Caco-2 (cell line): Measurements from ENCODE around the gene FCN2. TPM values are rescaled to one million over a fixed set of nuclear protein-coding genes. Genes with fewer than 3 reads are reported as not detected.

Experiments
- BruUV-seq: library from RNA; stranded (reverse); fragments of 400-500 nt; replicated peaks from 2 replicates; lab custom pipeline; 2021; lab: Mats Ljungman, UMichigan
- CTCF ChIA-PET: fragments of 300-600 bp; sonication (Branson Sonifier 250); formaldehyde crosslinking; loops from one replicate; lab custom pipeline; 2022; ENCODE audit warnings: antibody characterized with exemption; lab: Charles Lee
- POLR2A ChIA-PET: fragments of 300-600 bp; sonication (Branson Sonifier 250); formaldehyde crosslinking; loops from one replicate; lab custom pipeline; 2022; ENCODE audit warnings: antibody characterized with exemption; lab: Charles Lee
- DNase-seq, 2 experiments: peaks; one replicate each; pipeline versions ENCODE4 v3.0.0 to v3.0.0-alpha.2; 2020 to 2022
- H3K27me3 ChIP-seq: replicated peaks from 2 replicates; pipeline ENCODE4 v1.6.0; 2011; ENCODE audit warnings: low read length; ENCODE audit not compliant: control insufficient read depth, insufficient read depth
- H3K36me3 ChIP-seq: 2 replicates; pipeline ENCODE4 v1.5.1; 2011; ENCODE audit warnings: low read length; ENCODE audit not compliant: control insufficient read depth, insufficient read depth
- H3K4me1 ChIP-seq: fragments of 250-450 bp; sonication (Bioruptor Pico); 2 replicates; pipeline ENCODE4 v1.5.1; 2020; ENCODE audit warnings: mild to moderate bottlenecking
- H3K4me3 ChIP-seq: 2 replicates; pipeline ENCODE4 v1.5.1; 2011; ENCODE audit warnings: low read depth, mild to moderate bottlenecking, control low read depth, low read length
- H3K9me3 ChIP-seq: fragments of 250-450 bp; sonication (Bioruptor Pico); 2 replicates; pipeline ENCODE4 v1.5.1; 2020; ENCODE audit warnings: mild to moderate bottlenecking, moderate library complexity
- H3K27ac Mint-ChIP-seq: one replicate; pipeline ENCODE4 v1.8.0; 2022; ENCODE audit warnings: mixed read lengths; ENCODE audit not compliant: unreplicated experiment
- H3K27me3 Mint-ChIP-seq: one replicate; pipeline ENCODE4 v1.8.0; 2022; ENCODE audit warnings: mixed read lengths; ENCODE audit not compliant: insufficient read depth, unreplicated experiment
- H3K36me3 Mint-ChIP-seq: one replicate; pipeline ENCODE4 v1.8.0; 2022; ENCODE audit warnings: mild to moderate bottlenecking, mixed read lengths; ENCODE audit not compliant: insufficient read depth, unreplicated experiment
- H3K4me1 Mint-ChIP-seq: one replicate; pipeline ENCODE4 v1.8.0; 2022; ENCODE audit warnings: low read depth, mixed read lengths; ENCODE audit not compliant: unreplicated experiment
- H3K4me3 Mint-ChIP-seq: one replicate; pipeline ENCODE4 v1.8.0; 2022; ENCODE audit warnings: mild to moderate bottlenecking, moderate library complexity, mixed read lengths; ENCODE audit not compliant: unreplicated experiment
- H3K9me3 Mint-ChIP-seq: one replicate; pipeline ENCODE4 v1.8.0; 2022; ENCODE audit warnings: mixed read lengths; ENCODE audit not compliant: unreplicated experiment
- CTCF ChIP-seq, 2 experiments: fragments of 200-600 bp in 1 of 2; IDR thresholded peaks; 1 replicate in 1 of 2; 2 replicates in 1 of 2; pipeline versions ENCODE4 v1.5.1 to v1.8.0; 2011 to 2022; ENCODE audit warnings: antibody characterized with exemption in 1 of 2, control low read depth in 1 of 2, inconsistent platforms in 1 of 2, low read depth in 1 of 2, low read length in 1 of 2, mild to moderate bottlenecking in 1 of 2, moderate library complexity in 1 of 2; ENCODE audit not compliant: insufficient read depth in 1 of 2, severe bottlenecking in 1 of 2, unreplicated experiment in 1 of 2
- intact Hi-C: fragments of 100-400 bp; cut with micrococcal nuclease; formaldehyde crosslinking; loops from one replicate; pipeline ENCODE4 v1.10.0; 2022; ENCODE audit not compliant: unreplicated experiment
- total RNA-seq: library from RNA; stranded (reverse); gene quantifications from 2 replicates; pipeline ENCODE4 v1.2.3, GENCODE V29; 2022

The FCN2 gene
- total RNA-seq, 1 experiment from 2014 or later, result not detected

DNA sequence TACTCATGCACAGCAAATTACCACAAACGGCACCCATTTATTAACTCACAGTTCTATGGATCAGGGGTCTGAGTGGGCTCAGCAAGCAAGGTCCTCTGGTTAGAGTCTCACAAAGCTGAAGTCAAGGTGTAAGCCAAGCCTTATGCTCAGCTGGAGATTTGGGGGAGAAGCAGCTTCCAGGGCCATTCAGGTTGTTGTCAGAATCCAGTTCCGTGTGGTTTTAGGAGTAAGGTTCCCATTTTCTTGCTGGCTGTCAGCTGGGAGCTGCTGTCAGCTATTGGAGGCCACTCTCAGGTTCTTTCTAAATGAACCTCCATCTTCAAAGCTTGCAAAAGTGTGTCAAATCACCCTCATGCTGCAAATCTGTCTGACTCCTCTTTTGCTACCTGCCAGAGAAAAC, 17.7 kb downstream of the FCN2 start:
- H3K27me3 ChIP-seq, result no peaks in the 10 kb centered on the region
- H3K4me1 ChIP-seq, result no peaks in the 10 kb centered on the region
- H3K9me3 ChIP-seq, result no peaks in the 10 kb centered on the region; the same call in 1 of the 2 replicates
- intact Hi-C loops, result no loop called here
- ChIA-PET CTCF (no interaction called here), POLR2A (no interaction called here)
- no peaks in the 10 kb centered on the region for H3K4me1 Mint-ChIP-seq
- H3K9me3 Mint-ChIP-seq, result peaks cover 14% of the 10 kb centered on the region
- no peak overlapping the region for H3K4me3 ChIP-seq
- no TSS peak for BruUV-seq
- H3K27me3 Mint-ChIP-seq, result peaks cover 4% of the 10 kb centered on the region
- DNase-seq, result no peak
- H3K36me3 Mint-ChIP-seq, result no peaks in the 10 kb centered on the region
- TF ChIP-seq CTCF (IDR thresholded peaks at IDR 0.05; ENCODE audit: insufficient read depth in 1 of 2, low read depth in 1 of 2, low read length in 1 of 2, severe bottlenecking in 1 of 2, unreplicated experiment in 1 of 2), result no peak
- H3K4me3 Mint-ChIP-seq, result no peak overlapping the region
- H3K27ac Mint-ChIP-seq, result no peak overlapping the region
- no peaks in the 10 kb centered on the region for H3K36me3 ChIP-seq

- TF ChIP-seq CTCF (IDR thresholded peaks at IDR 0.05; ENCODE audit: insufficient read depth in 1 of 2, low read depth in 1 of 2, low read length in 1 of 2, severe bottlenecking in 1 of 2, unreplicated experiment in 1 of 2), result no peak
- Mint-ChIP-seq H3K36me3 (no peaks in the 10 kb centered on the region), H3K4me1 (no peaks in the 10 kb centered on the region), H3K27me3 (peaks cover 8% of the 10 kb centered on the region), H3K9me3 (peaks cover 14% of the 10 kb centered on the region), H3K27ac (no peak overlapping the region), H3K4me3 (no peak overlapping the region)
- Histone ChIP-seq H3K27me3 (no peaks in the 10 kb centered on the region), H3K4me3 (no peak overlapping the region), H3K36me3 (no peaks in the 10 kb centered on the region), H3K4me1 (no peaks in the 10 kb centered on the region), H3K9me3 (no peaks in the 10 kb centered on the region; the same call in 1 of the 2 replicates)
- ChIA-PET CTCF (interaction anchor here (1.0 kb wide), 1 partner anchor 123 kb away, joined by 3 read pairs; no protein-coding TSS in a partner anchor), POLR2A (no interaction called here)
- no peak for DNase-seq
- intact Hi-C loops, result no loop called here
- BruUV-seq, result no TSS peak
Observed at GRCh38 chr9:134899168-134899567, 18.6 kb downstream of the FCN2 start.

GRCh38 chr9:134899818-134900217, 19.2 kb downstream of the FCN2 start:
- intact Hi-C loops, result no loop called here
- Histone ChIP-seq H3K4me3 (no peak overlapping the region), H3K27me3 (no peaks in the 10 kb centered on the region), H3K4me1 (no peaks in the 10 kb centered on the region), H3K9me3 (no peaks in the 10 kb centered on the region; the same call in 1 of the 2 replicates), H3K36me3 (no peaks in the 10 kb centered on the region)
- H3K36me3 Mint-ChIP-seq, result no peaks in the 10 kb centered on the region
- H3K9me3 Mint-ChIP-seq, result peaks cover 14% of the 10 kb centered on the region
- ChIA-PET CTCF (interaction anchor here (1.0 kb wide), 1 partner anchor 124 kb away, joined by 3 read pairs; no protein-coding TSS in a partner anchor), POLR2A (no interaction called here)
- no TSS peak for BruUV-seq
- no peaks in the 10 kb centered on the region for H3K4me1 Mint-ChIP-seq
- peaks cover 9% of the 10 kb centered on the region for H3K27me3 Mint-ChIP-seq
- no peak overlapping the region for H3K4me3 Mint-ChIP-seq
- H3K27ac Mint-ChIP-seq, result no peak overlapping the region
- no peak for TF ChIP-seq CTCF (IDR thresholded peaks at IDR 0.05; ENCODE audit: insufficient read depth in 1 of 2, low read depth in 1 of 2, low read length in 1 of 2, severe bottlenecking in 1 of 2, unreplicated experiment in 1 of 2)
- no peak for DNase-seq
